HEK293 (cell line): ENCODE results near the gene AIFM3.

Experiments
- CTCF ChIA-PET: fragments of 350-600 bp; formaldehyde crosslinking; extraction: SDS; loops from one replicate; lab custom pipeline; 2021; ENCODE audit warnings: antibody characterized with exemption; lab: Yijun Ruan, JAX
- POLR2A ChIA-PET: fragments of 300-600 bp; formaldehyde crosslinking; extraction: SDS; loops from one replicate; lab custom pipeline; 2020; ENCODE audit warnings: antibody characterized with exemption, inconsistent platforms; lab: Yijun Ruan, JAX
- H3K27ac ChIP-seq: fragments of 200-500 bp; sonication (Bioruptor generic); 2 replicates; pipeline ENCODE4 v1.5.1; 2014; ENCODE audit warnings: low read depth, low read length, control low read depth, inconsistent platforms; ENCODE audit errors: extremely low read depth
- H3K36me3 ChIP-seq, 2 experiments: fragments of 200-500 bp in 1 of 2; sonication (Bioruptor generic) in 1 of 2; 1 replicate in 1 of 2; 2 replicates in 1 of 2; pipeline ENCODE4 v1.5.1; 2014 to 2017; ENCODE audit warnings: inconsistent platforms in 2 of 2, low read length in 2 of 2; ENCODE audit not compliant: control insufficient read depth in 2 of 2, insufficient read depth in 1 of 2
- H3K4me1 ChIP-seq: fragments of 200-500 bp; sonication (Bioruptor generic); 2 replicates; pipeline ENCODE4 v1.5.1; 2014; ENCODE audit warnings: mild to moderate bottlenecking, low read length, inconsistent platforms; ENCODE audit not compliant: control insufficient read depth, insufficient read depth
- H3K4me3 ChIP-seq: 2 replicates; pipeline ENCODE4 v1.5.1; 2011; ENCODE audit warnings: low read depth, mild to moderate bottlenecking, control low read depth, low read length, moderate library complexity
- H3K9me3 ChIP-seq: fragments of 200-500 bp; sonication (Bioruptor generic); 2 replicates; pipeline ENCODE4 v1.5.1; 2014; ENCODE audit warnings: low read depth, low read length, inconsistent platforms; ENCODE audit not compliant: control insufficient read depth, insufficient read depth
- BCL11B ChIP-seq: fragments of 450-650 bp; formaldehyde crosslinking; IDR thresholded peaks from 2 replicates; pipeline ENCODE4 v1.5.1; 2016; ENCODE audit warnings: low read depth, missing biosample characterization, missing genetic modification characterization
- ELK4 ChIP-seq: IDR thresholded peaks from 2 replicates; pipeline ENCODE4 v1.6.1; 2011; ENCODE audit warnings: mild to moderate bottlenecking, low read depth, low read length, borderline replicate concordance
- SCRT1 ChIP-seq: fragments of 450-650 bp; formaldehyde crosslinking; IDR thresholded peaks from 2 replicates; pipeline ENCODE4 v1.5.1; 2016; ENCODE audit warnings: missing biosample characterization, missing genetic modification characterization, borderline replicate concordance
- SETDB1 ChIP-seq: IDR thresholded peaks from one replicate; pipeline ENCODE4 v1.6.1; 2017; ENCODE audit warnings: mild to moderate bottlenecking, low read length, moderate library complexity, mixed read lengths; ENCODE audit not compliant: insufficient read length
- TCF7L2 ChIP-seq: IDR thresholded peaks from 2 replicates; pipeline ENCODE4 v1.6.1; 2011; ENCODE audit warnings: low read depth, mild to moderate bottlenecking, inconsistent platforms, low read length, moderate library complexity, borderline replicate concordance
- TRIM28 ChIP-seq: IDR thresholded peaks from 2 replicates; pipeline ENCODE4 v1.6.1; 2011; ENCODE audit warnings: low read length, control low read depth, borderline replicate concordance
- WT1 ChIP-seq: fragments of 450-650 bp; formaldehyde crosslinking; IDR thresholded peaks from 2 replicates; pipeline ENCODE4 v1.5.1; 2016; ENCODE audit warnings: missing biosample characterization, missing genetic modification characterization
- ZBTB26 ChIP-seq: fragments of 450-650 bp; formaldehyde crosslinking; optimal IDR thresholded peaks from 2 replicates; pipeline ENCODE3; 2016; ENCODE audit warnings: missing biosample characterization, mild to moderate bottlenecking, missing genetic modification characterization
- ZBTB6 ChIP-seq: fragments of 450-650 bp; formaldehyde crosslinking; IDR thresholded peaks from 2 replicates; pipeline ENCODE4 v1.5.1; 2017; ENCODE audit warnings: missing biosample characterization, missing genetic modification characterization
- ZBTB7A ChIP-seq: fragments of 450-650 bp; formaldehyde crosslinking; IDR thresholded peaks from 2 replicates; pipeline ENCODE4 v1.5.1; 2016; ENCODE audit warnings: low read depth, missing biosample characterization, missing genetic modification characterization
- ZBTB8A ChIP-seq: fragments of 450-650 bp; formaldehyde crosslinking; IDR thresholded peaks from 2 replicates; pipeline ENCODE4 v1.5.1; 2016; ENCODE audit warnings: missing biosample characterization, missing genetic modification characterization
- ZFP69B ChIP-seq: fragments of 450-650 bp; formaldehyde crosslinking; IDR thresholded peaks from 2 replicates; pipeline ENCODE4 v1.5.1; 2016; ENCODE audit warnings: missing biosample characterization, missing genetic modification characterization
- ZNF138 ChIP-seq: fragments of 450-650 bp; formaldehyde crosslinking; IDR thresholded peaks from 2 replicates; pipeline ENCODE4 v1.5.1; 2016; ENCODE audit warnings: missing biosample characterization, missing genetic modification characterization, borderline replicate concordance
- ZNF155 ChIP-seq: fragments of 450-650 bp; formaldehyde crosslinking; IDR thresholded peaks from 2 replicates; pipeline ENCODE4 v1.5.1; 2016; ENCODE audit warnings: missing biosample characterization, missing genetic modification characterization
- ZNF214 ChIP-seq: fragments of 450-650 bp; formaldehyde crosslinking; IDR thresholded peaks from 2 replicates; pipeline ENCODE4 v1.5.1; 2017; ENCODE audit warnings: missing biosample characterization, mild to moderate bottlenecking, missing genetic modification characterization, borderline replicate concordance
- ZNF311 ChIP-seq: fragments of 450-650 bp; formaldehyde crosslinking; IDR thresholded peaks from 2 replicates; pipeline ENCODE4 v1.5.1; 2017; ENCODE audit warnings: missing biosample characterization, missing genetic modification characterization, borderline replicate concordance
- ZNF335 ChIP-seq: fragments of 450-650 bp; formaldehyde crosslinking; conservative IDR thresholded peaks from 2 replicates; pipeline ENCODE4 v1.5.1; 2016; ENCODE audit warnings: missing biosample characterization, missing genetic modification characterization
- ZNF398 ChIP-seq: fragments of 450-650 bp; formaldehyde crosslinking; IDR thresholded peaks from 2 replicates; pipeline ENCODE4 v1.5.1; 2017; ENCODE audit warnings: missing biosample characterization, missing genetic modification characterization
- ZNF529 ChIP-seq: fragments of 450-650 bp; formaldehyde crosslinking; IDR thresholded peaks from 2 replicates; pipeline ENCODE4 v1.5.1; 2017; ENCODE audit warnings: missing genetic modification characterization, missing biosample characterization; ENCODE audit not compliant: insufficient replicate concordance
- ZNF549 ChIP-seq: fragments of 450-650 bp; IDR thresholded peaks from 2 replicates; pipeline ENCODE4 v1.5.1; 2018; ENCODE audit warnings: missing biosample characterization, missing genetic modification characterization, mild to moderate bottlenecking, inconsistent platforms, moderate library complexity
- ZNF623 ChIP-seq: fragments of 450-650 bp; formaldehyde crosslinking; IDR thresholded peaks from 2 replicates; pipeline ENCODE4 v1.5.1; 2016; ENCODE audit warnings: missing biosample characterization, missing genetic modification characterization
- ZNF654 ChIP-seq: fragments of 450-650 bp; formaldehyde crosslinking; IDR thresholded peaks from 2 replicates; pipeline ENCODE4 v1.5.1; 2016; ENCODE audit warnings: low read depth, missing biosample characterization, missing genetic modification characterization
- ZNF670 ChIP-seq: fragments of 450-650 bp; formaldehyde crosslinking; IDR thresholded peaks from 2 replicates; pipeline ENCODE4 v1.5.1; 2016; ENCODE audit warnings: missing biosample characterization, missing genetic modification characterization, low read depth
- ZSCAN30 ChIP-seq: fragments of 450-650 bp; IDR thresholded peaks from 2 replicates; pipeline ENCODE4 v1.5.1; 2018; ENCODE audit warnings: missing biosample characterization, mild to moderate bottlenecking, missing genetic modification characterization, moderate library complexity
- TF ChIP-seq, protein P1 (sequence below): fragments of 450-650 bp; formaldehyde crosslinking; IDR thresholded peaks from 2 replicates; pipeline ENCODE4; 2016; ENCODE audit warnings: missing biosample characterization, missing genetic modification characterization
- TF ChIP-seq, protein P2 (sequence below): fragments of 450-650 bp; formaldehyde crosslinking; IDR thresholded peaks from 2 replicates; pipeline ENCODE4 v1.5.1; 2016; ENCODE audit warnings: missing biosample characterization, missing genetic modification characterization
- TF ChIP-seq, protein P3 (sequence below): fragments of 450-650 bp; IDR thresholded peaks from 2 replicates; pipeline ENCODE4 v1.5.1; 2018; ENCODE audit warnings: missing biosample characterization, mild to moderate bottlenecking, missing genetic modification characterization

Gene AIFM3

GRCh38 chr22:20981787-20982562 is 14.9 kb downstream of the AIFM3 start, which contains the start of gene LZTR1 (continued):
- TF ChIP-seq, protein P1, sequence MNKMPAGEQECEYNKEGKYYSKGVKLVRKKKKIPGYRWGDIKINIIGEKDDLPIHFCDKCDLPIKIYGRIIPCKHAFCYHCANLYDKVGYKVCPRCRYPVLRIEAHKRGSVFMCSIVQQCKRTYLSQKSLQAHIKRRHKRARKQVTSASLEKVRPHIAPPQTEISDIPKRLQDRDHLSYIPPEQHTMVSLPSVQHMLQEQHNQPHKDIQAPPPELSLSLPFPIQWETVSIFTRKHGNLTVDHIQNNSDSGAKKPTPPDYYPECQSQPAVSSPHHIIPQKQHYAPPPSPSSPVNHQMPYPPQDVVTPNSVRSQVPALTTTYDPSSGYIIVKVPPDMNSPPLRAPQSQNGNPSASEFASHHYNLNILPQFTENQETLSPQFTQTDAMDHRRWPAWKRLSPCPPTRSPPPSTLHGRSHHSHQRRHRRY (tag by site-specific recombination): no peak
- TF ChIP-seq ZNF214 (tag by site-specific recombination) (no peak), WT1 (0 out of 2 replicates have a peak, but pooled peaks have one; percentile 59), ZSCAN30 (peak; percentile 88), ZNF138 (no peak), ZNF311 (tag by site-specific recombination) (no peak), ZBTB6 (tag by site-specific recombination) (no peak), ZBTB26 (tag by site-specific recombination) (peak; percentile 95), ZBTB7A (tag by site-specific recombination) (no peak), ZNF549 (no peak), ZNF529 (no peak), ELK4 (no peak), ZNF670 (tag by site-specific recombination) (no peak), ZNF398 (tag by site-specific recombination) (no peak; the same call in none of the 2 replicates), ZNF155 (tag by site-specific recombination) (no peak), ZNF654 (tag by site-specific recombination) (no peak)
- TF ChIP-seq, protein P2, sequence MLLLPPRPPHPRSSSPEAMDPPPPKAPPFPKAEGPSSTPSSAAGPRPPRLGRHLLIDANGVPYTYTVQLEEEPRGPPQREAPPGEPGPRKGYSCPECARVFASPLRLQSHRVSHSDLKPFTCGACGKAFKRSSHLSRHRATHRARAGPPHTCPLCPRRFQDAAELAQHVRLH (tag by site-specific recombination): peak; percentile 69; the same call in 1 of the 2 replicates
- TF ChIP-seq, all 188 proteins: peak for 73

- Histone ChIP-seq H3K36me3 (peaks cover 4 to 38% of the 10 kb centered on the region in 2 experiments; a peak in 2 of 3 replicates), H3K27ac (peak overlapping the region; percentile 62; the same call in 1 of the 2 replicates), H3K4me3 (peak overlapping the region; percentile 78), H3K9me3 (no peaks in the 10 kb centered on the region), H3K4me1 (no peaks in the 10 kb centered on the region)
- ChIA-PET CTCF (interaction anchor here (0.6 to 3.2 kb wide), 12 partner anchors 8 to 208 kb away, joined by 3 to 14 read pairs (median 4); partner anchors contain the start of gene AIFM3), POLR2A (interaction anchor here (0.6 to 3.7 kb wide), 41 partner anchors 9 to 205 kb away, joined by 3 to 80 read pairs (median 4); partner anchors contain the start of genes AIFM3, CRKL, P2RX6 and THAP7)
- TF ChIP-seq SCRT1 (tag by site-specific recombination) (no peak), TCF7L2 (no peak), SETDB1 (no peak), ZBTB8A (tag by site-specific recombination) (no peak), TRIM28 (no peak), BCL11B (tag by site-specific recombination) (peak; percentile 1; the same call in 1 of the 2 replicates), ZNF335 (tag by site-specific recombination) (0 out of 2 replicates have a peak, but pooled peaks have one; percentile 45), ZFP69B (tag by site-specific recombination) (no peak), ZNF623 (tag by site-specific recombination) (no peak)
- TF ChIP-seq, protein P3, sequence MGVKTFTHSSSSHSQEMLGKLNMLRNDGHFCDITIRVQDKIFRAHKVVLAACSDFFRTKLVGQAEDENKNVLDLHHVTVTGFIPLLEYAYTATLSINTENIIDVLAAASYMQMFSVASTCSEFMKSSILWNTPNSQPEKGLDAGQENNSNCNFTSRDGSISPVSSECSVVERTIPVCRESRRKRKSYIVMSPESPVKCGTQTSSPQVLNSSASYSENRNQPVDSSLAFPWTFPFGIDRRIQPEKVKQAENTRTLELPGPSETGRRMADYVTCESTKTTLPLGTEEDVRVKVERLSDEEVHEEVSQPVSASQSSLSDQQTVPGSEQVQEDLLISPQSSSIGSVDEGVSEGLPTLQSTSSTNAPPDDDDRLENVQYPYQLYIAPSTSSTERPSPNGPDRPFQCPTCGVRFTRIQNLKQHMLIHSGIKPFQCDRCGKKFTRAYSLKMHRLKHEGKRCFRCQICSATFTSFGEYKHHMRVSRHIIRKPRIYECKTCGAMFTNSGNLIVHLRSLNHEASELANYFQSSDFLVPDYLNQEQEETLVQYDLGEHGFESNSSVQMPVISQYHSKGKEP: no peak
These were observed 15.5 kb downstream of the AIFM3 start for GRCh38 chr22:20982563-20982882.
